HUDEP-2 (cell line): Measurements from ENCODE around the gene RCHY1.

ENCODE experiments used
- DNase-seq, 76 experiments: peaks; one replicate each; lab custom pipeline; 2025; ENCODE audit not compliant: unreplicated experiment in 76 of 76; lab: John Stamatoyannopoulos, UW

RCHY1 gene

GRCh38 chr4:75432683-75433082 lies 81.5 kb downstream of the RCHY1 start:
- peak in 29 of 76 experiments; percentile 0 to 54 (median 17) for DNase-seq

- DNase-seq = no peak
Observed at GRCh38 chr4:75429208-75429607, 85.0 kb downstream of the RCHY1 start.
